Dedifferentiated amniotic fluid mesenchymal stem cell (primary cell): Measurements from ENCODE around the gene TEX261.
"Not testable (repeated sequence)": the region's sequence is repeated elsewhere in the genome, so short reads cannot be mapped to it uniquely, and the experiment has no call there.

Experiments used
- DNase-seq: peaks from one replicate; pipeline ENCODE4 v3.0.0-alpha.2; 2016; ENCODE audit errors: extremely low spot score

TEX261 gene

GRCh38 chr2:71000780-71001591, 6.3 kb upstream of the TEX261 start:
- peak; percentile 24 for DNase-seq

GRCh38 chr2:70999931-71000330, 5.3 kb upstream of the TEX261 start:
- not testable (repeated sequence) for DNase-seq

GRCh38 chr2:70999362-70999761, 4.7 kb upstream of the TEX261 start:
- no peak for DNase-seq

DNA sequence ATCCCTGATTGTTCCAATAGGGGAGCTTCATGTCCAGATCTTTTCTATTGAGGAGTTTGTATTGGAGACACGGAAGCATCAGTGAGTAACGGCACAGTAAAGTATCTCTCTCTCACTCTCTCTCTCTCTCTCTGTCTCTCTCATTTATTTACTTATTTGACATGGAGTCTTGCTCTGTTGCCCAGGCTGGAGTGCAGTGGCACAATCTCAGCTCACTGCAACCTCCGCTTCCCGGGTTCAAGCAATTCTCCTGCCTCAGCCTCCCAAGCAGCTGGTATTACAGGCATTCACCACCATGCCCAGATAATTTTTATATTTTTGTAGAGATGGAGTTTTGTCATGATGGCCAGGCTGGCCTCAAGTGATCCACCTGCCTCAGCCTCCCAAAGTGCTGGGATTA, 4.2 kb upstream of the TEX261 start:
- DNase-seq: not testable (repeated sequence)

DNA sequence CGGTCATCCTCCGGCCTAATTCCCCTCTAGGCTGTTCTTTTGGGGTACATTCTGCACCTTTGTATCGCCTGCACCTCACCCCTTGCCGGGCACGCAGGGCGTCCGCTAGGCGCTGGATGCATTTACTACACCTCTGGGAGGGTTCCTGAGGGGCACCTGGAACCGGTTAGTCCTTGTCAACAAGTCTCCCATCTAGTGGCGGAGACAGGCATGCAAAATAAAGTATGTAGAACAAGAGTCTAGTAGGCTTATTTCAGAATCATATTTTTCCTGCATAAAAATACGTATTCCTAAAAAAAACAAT, 705 bp upstream of the TEX261 start:
- DNase-seq: no peak

- DNase-seq: no peak
Observed at GRCh38 chr2:70994009-70994698, 519 bp downstream of the TEX261 start.

DNA sequence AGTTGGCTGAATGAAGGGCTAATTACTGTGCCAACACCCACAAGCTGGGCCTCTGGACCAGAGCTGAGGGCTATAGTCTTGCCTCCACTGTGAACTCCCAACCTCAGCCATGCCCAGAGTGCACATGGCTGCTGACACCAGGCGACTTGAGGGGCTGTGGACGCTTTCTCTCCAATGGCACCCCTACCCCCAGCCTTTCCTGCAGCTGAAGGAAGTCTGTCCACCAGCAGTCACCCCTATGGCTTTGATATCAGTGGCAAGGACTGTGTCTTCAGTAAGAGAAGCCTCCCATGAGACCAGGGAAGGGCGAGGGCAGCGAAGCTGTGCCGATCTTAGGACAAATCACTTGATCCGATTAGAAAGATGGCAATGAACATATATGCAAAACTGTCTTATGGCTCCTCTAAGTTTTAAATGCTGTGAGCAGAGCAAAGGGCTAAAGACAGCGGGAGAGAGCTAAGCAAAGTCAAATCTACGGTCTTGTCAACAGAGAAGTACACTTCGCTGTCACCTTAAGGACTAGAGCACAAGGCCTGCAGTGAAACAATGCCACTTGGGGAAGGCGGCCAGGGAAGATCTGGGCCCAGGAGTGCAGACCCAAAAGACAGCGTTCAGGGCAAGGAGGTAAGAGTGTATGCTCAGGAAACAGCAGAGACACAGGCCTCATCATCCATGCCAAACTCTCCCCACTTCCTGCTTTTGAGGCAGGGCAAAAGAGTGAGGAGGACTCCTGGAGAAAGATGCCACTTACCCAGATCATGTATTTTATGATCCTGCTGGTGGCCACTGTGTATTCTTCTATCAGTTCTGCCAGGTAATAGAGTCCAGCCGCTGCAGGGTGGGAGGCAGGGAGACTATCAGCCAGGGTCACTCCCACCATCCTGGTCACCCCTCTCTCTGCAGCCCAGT, 1.5 kb downstream of the TEX261 start:
- DNase-seq: no peak

- no peak for DNase-seq
Observed at GRCh38 chr2:70991742-70992141, 2.9 kb downstream of the TEX261 start.

GRCh38 chr2:70991142-70991541, 3.5 kb downstream of the TEX261 start:
- no peak for DNase-seq

GRCh38 chr2:70990216-70990615, 4.5 kb downstream of the TEX261 start:
- DNase-seq: no peak

- no peak for DNase-seq
Observed at GRCh38 chr2:70988726-70989648, 5.7 kb downstream of the TEX261 start.

GRCh38 chr2:70988151-70988550, 6.5 kb downstream of the TEX261 start:
- no peak for DNase-seq

GRCh38 chr2:70987386-70987785, 7.3 kb downstream of the TEX261 start:
- DNase-seq: no peak

DNA sequence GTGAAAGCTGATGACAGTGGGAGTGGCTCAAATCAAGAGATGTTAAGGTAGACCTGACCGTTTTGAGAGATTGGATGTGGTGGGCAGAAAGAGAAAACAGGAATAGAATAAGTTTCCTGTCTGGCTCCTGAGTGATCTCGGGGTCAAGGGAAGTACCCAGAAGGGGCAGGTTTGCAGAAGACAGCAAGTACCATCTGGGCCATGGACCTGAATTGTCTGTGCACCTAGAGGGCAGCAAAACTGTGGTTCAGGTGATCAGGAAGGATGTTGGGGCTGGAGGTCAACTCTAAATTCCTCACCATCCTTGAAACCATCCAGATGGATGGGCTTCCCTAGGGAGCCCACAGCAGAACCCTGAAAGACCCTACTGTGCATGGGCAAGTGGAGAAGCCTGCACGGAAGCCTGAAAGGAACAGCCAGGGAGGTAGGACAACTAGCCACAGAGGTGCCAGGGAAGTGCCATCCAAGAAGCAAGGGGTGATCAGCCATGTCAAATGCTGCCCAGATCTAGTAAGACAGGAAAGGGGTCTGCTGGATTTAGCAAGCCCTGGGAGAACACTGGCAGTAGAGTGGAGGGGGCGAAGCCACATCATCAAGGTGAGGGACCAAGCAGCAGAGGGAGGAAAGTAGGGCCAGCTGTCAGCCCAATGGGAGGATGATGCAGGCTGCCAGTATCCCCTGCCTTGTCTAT, 8.0 kb downstream of the TEX261 start:
- DNase-seq: no peak

DNA sequence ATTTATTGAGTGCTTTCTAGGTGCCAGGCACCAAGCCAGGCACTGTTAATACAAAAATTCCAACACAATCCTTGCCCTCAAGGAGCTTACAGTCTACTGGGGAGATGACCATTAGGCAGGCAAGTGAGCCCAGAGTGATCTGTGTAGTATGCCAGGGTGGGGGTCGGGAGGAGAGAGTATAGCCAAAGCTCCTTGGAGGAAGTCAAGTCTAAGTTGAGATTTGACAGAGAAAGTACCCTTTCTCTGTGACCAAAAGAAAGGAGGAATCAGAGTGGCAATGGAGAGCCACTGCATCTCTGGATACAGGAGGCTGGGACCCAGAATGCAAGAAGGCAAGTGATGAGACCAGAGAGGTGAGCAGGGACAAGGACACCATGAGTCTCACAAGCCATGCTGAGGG, 8.7 kb downstream of the TEX261 start:
- no peak for DNase-seq

- DNase-seq: no peak
Observed at GRCh38 chr2:70985283-70985688, 9.4 kb downstream of the TEX261 start.

GRCh38 chr2:70984576-70985282, 9.9 kb downstream of the TEX261 start:
- no peak for DNase-seq

GRCh38 chr2:70984228-70984575, 10.5 kb downstream of the TEX261 start:
- no peak for DNase-seq

GRCh38 chr2:70983506-70984227, 11.0 kb downstream of the TEX261 start:
- DNase-seq: no peak

DNA sequence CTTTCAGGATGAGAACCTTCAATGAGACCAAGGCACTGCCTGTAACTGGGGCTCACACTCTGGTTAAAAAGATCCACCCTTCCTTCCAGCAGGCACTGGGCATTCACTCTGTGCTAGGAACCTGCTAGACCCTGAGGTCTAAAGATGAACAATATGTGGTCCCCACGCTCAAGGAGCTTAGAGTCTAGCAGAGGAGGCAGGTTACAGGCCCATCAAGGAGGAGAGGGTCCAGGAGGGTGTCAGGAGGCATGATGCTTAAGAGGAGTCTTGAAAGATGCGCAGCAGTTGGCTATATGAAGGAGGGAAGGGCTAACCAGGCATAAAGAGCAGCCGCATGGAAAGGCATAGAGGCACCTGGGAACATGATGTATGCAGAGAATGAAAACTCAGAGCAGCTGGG, 11.7 kb downstream of the TEX261 start:
- no peak for DNase-seq
